ENCODE results near the gene CNIH1.
"Not testable (repeated sequence)": the region's sequence is repeated elsewhere in the genome, so short reads cannot be mapped to it uniquely, and the experiment has no call there.

Gene CNIH1

GRCh38 chr14:54459106-54459505 lies 17.9 kb upstream of the CNIH1 start:
- no peak for DNase-seq (ENCODE audit: low read depth in 1 of 2, low spot score in 1 of 2)
- Histone ChIP-seq H3K27ac (replicated peaks) (no peak overlapping the region), H3K27me3 (ENCODE audit: insufficient read depth, poor library complexity, severe bottlenecking) (no peaks in the 10 kb centered on the region), H3K4me3 (replicated peaks; ENCODE audit: insufficient read depth, low read length) (no peak overlapping the region)
- TF ChIP-seq GABPA (IDR thresholded peaks at IDR 0.05; ENCODE audit: low read depth), result no peak
- no peak for TF ChIP-seq REST (IDR thresholded peaks at IDR 0.05; ENCODE audit: insufficient replicate concordance, low read depth)
- no peak for TF ChIP-seq CTCF (IDR thresholded peaks at IDR 0.05; ENCODE audit: insufficient read depth, low read length)
- TF ChIP-seq SPI1 (IDR thresholded peaks at IDR 0.05; ENCODE audit: borderline replicate concordance, low read depth), result no peak
- no peak for TF ChIP-seq POLR2AphosphoS5 (IDR thresholded peaks at IDR 0.05; ENCODE audit: low read depth)

GRCh38 chr14:54458536-54458935 lies 17.4 kb upstream of the CNIH1 start:
- not testable (repeated sequence) for H3K4me3 ChIP-seq (replicated peaks; ENCODE audit: insufficient read depth, low read length); H3K27ac ChIP-seq (replicated peaks); DNase-seq (ENCODE audit: low read depth in 1 of 2, low spot score in 1 of 2); H3K27me3 ChIP-seq (ENCODE audit: insufficient read depth, poor library complexity, severe bottlenecking)

- no peak for DNase-seq (ENCODE audit: low read depth in 1 of 2, low spot score in 1 of 2)
- Histone ChIP-seq H3K27me3 (ENCODE audit: insufficient read depth, poor library complexity, severe bottlenecking) (no peaks in the 10 kb centered on the region), H3K4me3 (replicated peaks; ENCODE audit: insufficient read depth, low read length) (no peak overlapping the region), H3K27ac (replicated peaks) (no peak overlapping the region)
- no peak for TF ChIP-seq GABPA (IDR thresholded peaks at IDR 0.05; ENCODE audit: low read depth)
- TF ChIP-seq CTCF (IDR thresholded peaks at IDR 0.05; ENCODE audit: insufficient read depth, low read length), result no peak
- no peak for TF ChIP-seq POLR2AphosphoS5 (IDR thresholded peaks at IDR 0.05; ENCODE audit: low read depth)
- TF ChIP-seq SPI1 (IDR thresholded peaks at IDR 0.05; ENCODE audit: borderline replicate concordance, low read depth), result no peak
- no peak for TF ChIP-seq REST (IDR thresholded peaks at IDR 0.05; ENCODE audit: insufficient replicate concordance, low read depth)
These were observed 16.4 kb upstream of the CNIH1 start for GRCh38 chr14:54457609-54457996.

GRCh38 chr14:54456820-54457608 lies 15.8 kb upstream of the CNIH1 start:
- H3K27ac ChIP-seq (replicated peaks); H3K4me3 ChIP-seq (replicated peaks; ENCODE audit: insufficient read depth, low read length); DNase-seq (ENCODE audit: low read depth in 1 of 2, low spot score in 1 of 2); H3K27me3 ChIP-seq (ENCODE audit: insufficient read depth, poor library complexity, severe bottlenecking): not testable (repeated sequence)

GRCh38 chr14:54455363-54455762 lies 14.2 kb upstream of the CNIH1 start:
- no peak for DNase-seq (ENCODE audit: low read depth in 1 of 2, low spot score in 1 of 2)
- no peaks in the 10 kb centered on the region for H3K27me3 ChIP-seq (ENCODE audit: insufficient read depth, poor library complexity, severe bottlenecking)
- no peak for TF ChIP-seq SPI1 (IDR thresholded peaks at IDR 0.05; ENCODE audit: borderline replicate concordance, low read depth)
- TF ChIP-seq POLR2AphosphoS5 (IDR thresholded peaks at IDR 0.05; ENCODE audit: low read depth), result no peak
- no peak for TF ChIP-seq CTCF (IDR thresholded peaks at IDR 0.05; ENCODE audit: insufficient read depth, low read length)
- no peak for TF ChIP-seq REST (IDR thresholded peaks at IDR 0.05; ENCODE audit: insufficient replicate concordance, low read depth)
- no peak for TF ChIP-seq GABPA (IDR thresholded peaks at IDR 0.05; ENCODE audit: low read depth)
- H3K4me3 ChIP-seq (replicated peaks; ENCODE audit: insufficient read depth, low read length), result no peak overlapping the region
- no peak overlapping the region for H3K27ac ChIP-seq (replicated peaks)

GRCh38 chr14:54453990-54454389 lies 12.8 kb upstream of the CNIH1 start:
- not testable (repeated sequence) for H3K27ac ChIP-seq (replicated peaks); DNase-seq (ENCODE audit: low read depth in 1 of 2, low spot score in 1 of 2); H3K27me3 ChIP-seq (ENCODE audit: insufficient read depth, poor library complexity, severe bottlenecking); H3K4me3 ChIP-seq (replicated peaks; ENCODE audit: insufficient read depth, low read length)

All from HL-60 (cell line).